A549 (cell line): ENCODE results near the gene PLCL1.

Source experiments
- CHD2 ChIP-seq: fragments of 150-350 bp; IDR thresholded peaks from 2 replicates; pipeline ENCODE4 v1.6.1; 2014; ENCODE audit warnings: low read length; ENCODE audit not compliant: partially characterized antibody
- MYC ChIP-seq: IDR thresholded peaks from 2 replicates; pipeline ENCODE4 v1.6.1; 2012; ENCODE audit warnings: mild to moderate bottlenecking, inconsistent platforms, low read length, improper control_type of control experiment, borderline replicate concordance
- TF ChIP-seq, protein P1 (sequence below): fragments of >200 bp; sonication (Bioruptor Twin); formaldehyde crosslinking; IDR thresholded peaks from 3 replicates; pipeline ENCODE4 v1.5.1; 2016
- TF ChIP-seq, protein P2 (sequence below): fragments of 200-600 bp; sonication (generic); IDR thresholded peaks from 2 replicates; pipeline ENCODE4 v1.6.1; 2016; ENCODE audit warnings: antibody characterized with exemption, mild to moderate bottlenecking, moderate library complexity

DNA sequence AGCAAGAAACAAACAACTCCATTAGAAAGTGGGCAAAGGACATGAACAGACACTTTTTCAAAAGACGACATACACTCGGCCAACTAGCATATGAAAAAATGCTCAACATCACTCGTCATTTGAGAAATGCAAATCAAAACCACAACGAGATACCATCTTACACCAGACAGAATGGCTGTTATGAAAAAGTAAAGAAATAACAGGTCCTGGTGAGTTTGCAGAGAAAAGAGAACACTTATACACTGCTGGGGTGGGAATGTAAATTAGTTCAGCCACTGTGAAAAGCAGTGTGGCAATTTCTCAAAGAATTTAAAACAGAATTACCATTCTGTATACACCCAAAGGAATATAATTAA, 130.5 kb downstream of the PLCL1 start:
- TF ChIP-seq, protein P1, sequence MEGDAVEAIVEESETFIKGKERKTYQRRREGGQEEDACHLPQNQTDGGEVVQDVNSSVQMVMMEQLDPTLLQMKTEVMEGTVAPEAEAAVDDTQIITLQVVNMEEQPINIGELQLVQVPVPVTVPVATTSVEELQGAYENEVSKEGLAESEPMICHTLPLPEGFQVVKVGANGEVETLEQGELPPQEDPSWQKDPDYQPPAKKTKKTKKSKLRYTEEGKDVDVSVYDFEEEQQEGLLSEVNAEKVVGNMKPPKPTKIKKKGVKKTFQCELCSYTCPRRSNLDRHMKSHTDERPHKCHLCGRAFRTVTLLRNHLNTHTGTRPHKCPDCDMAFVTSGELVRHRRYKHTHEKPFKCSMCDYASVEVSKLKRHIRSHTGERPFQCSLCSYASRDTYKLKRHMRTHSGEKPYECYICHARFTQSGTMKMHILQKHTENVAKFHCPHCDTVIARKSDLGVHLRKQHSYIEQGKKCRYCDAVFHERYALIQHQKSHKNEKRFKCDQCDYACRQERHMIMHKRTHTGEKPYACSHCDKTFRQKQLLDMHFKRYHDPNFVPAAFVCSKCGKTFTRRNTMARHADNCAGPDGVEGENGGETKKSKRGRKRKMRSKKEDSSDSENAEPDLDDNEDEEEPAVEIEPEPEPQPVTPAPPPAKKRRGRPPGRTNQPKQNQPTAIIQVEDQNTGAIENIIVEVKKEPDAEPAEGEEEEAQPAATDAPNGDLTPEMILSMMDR: no peak
- TF ChIP-seq CHD2: no peak
- TF ChIP-seq, protein P2, sequence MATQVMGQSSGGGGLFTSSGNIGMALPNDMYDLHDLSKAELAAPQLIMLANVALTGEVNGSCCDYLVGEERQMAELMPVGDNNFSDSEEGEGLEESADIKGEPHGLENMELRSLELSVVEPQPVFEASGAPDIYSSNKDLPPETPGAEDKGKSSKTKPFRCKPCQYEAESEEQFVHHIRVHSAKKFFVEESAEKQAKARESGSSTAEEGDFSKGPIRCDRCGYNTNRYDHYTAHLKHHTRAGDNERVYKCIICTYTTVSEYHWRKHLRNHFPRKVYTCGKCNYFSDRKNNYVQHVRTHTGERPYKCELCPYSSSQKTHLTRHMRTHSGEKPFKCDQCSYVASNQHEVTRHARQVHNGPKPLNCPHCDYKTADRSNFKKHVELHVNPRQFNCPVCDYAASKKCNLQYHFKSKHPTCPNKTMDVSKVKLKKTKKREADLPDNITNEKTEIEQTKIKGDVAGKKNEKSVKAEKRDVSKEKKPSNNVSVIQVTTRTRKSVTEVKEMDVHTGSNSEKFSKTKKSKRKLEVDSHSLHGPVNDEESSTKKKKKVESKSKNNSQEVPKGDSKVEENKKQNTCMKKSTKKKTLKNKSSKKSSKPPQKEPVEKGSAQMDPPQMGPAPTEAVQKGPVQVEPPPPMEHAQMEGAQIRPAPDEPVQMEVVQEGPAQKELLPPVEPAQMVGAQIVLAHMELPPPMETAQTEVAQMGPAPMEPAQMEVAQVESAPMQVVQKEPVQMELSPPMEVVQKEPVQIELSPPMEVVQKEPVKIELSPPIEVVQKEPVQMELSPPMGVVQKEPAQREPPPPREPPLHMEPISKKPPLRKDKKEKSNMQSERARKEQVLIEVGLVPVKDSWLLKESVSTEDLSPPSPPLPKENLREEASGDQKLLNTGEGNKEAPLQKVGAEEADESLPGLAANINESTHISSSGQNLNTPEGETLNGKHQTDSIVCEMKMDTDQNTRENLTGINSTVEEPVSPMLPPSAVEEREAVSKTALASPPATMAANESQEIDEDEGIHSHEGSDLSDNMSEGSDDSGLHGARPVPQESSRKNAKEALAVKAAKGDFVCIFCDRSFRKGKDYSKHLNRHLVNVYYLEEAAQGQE: no peak
- TF ChIP-seq MYC: no peak
